HG03196 (cell line): ENCODE measurements around the gene NNT.
"Not testable (repeated sequence)": the region's sequence is repeated elsewhere in the genome, so short reads cannot be mapped to it uniquely, and the experiment has no call there.

Source experiments
- ATAC-seq: cut with Tn5 transposase; IDR thresholded peaks from one replicate; pipeline ENCODE4 v1.9.1; 2021; ENCODE audit not compliant: unreplicated experiment

Gene NNT

GRCh38 chr5:43702293-43702692, 99.3 kb downstream of the NNT start:
- no peak for ATAC-seq

- ATAC-seq: no peak
These were observed 99.8 kb downstream of the NNT start for GRCh38 chr5:43702815-43703214.

- ATAC-seq: no peak
These were observed 101.3 kb downstream of the NNT start for GRCh38 chr5:43704243-43704642.

GRCh38 chr5:43706576-43706975, 103.6 kb downstream of the NNT start:
- ATAC-seq: not testable (repeated sequence)

DNA sequence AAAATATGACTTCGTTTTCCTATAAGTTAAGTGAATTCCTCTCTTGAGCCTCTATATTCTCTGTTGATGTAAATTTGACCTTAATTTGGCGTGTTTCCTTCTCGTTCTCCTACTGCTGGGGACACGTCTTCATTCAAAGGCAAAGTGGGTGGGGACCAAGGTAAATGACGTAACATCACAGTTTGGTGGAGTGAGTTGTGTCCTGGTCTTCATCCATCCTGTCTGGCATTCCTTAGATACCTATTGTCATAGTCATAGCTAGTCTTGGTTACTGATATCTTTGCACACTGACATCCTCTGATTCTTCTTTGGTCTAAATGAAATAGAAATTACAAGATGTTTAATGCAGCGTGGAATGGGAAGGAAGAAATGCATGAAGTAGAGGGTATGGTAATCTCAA, 108.5 kb downstream of the NNT start:
- ATAC-seq: no peak

GRCh38 chr5:43712081-43712480, 109.1 kb downstream of the NNT start:
- no peak for ATAC-seq

DNA sequence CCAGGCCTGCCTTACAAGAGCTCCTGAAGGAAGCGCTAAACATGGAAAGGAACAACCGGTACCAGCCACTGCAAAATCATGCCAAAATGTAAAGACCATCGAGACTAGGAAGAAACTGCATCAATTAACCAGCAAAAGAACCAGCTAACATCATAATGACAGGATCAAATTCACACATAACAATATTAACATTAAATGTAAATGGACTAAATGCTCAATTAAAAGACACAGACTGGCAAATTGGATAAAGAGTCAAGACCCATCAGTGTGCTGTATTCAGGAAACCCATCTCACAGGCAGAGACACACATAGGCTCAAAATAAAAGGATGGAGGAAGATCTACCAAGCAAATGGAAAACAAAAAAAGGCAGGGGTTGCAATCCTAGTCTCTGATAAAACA, 116.8 kb downstream of the NNT start:
- ATAC-seq: not testable (repeated sequence)

DNA sequence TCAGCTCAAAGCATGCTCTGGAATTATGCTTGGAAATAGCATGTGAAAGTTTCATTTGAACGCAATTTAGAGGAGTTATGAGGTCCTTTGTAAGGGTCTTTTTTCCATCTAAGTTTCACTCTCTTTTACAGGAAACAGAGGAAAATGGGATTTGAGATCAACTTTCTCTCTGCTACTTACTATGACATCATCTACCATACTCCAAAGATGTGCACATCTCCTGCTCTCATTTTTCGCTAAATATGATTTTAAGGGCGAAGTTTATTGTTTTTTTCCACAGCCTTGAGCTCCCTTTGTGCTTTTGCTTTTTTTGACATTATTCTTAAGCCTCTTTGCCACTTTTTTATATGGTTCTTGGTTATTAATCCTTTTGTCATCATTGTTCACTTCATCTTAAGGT, 125.6 kb downstream of the NNT start:
- no peak for ATAC-seq

DNA sequence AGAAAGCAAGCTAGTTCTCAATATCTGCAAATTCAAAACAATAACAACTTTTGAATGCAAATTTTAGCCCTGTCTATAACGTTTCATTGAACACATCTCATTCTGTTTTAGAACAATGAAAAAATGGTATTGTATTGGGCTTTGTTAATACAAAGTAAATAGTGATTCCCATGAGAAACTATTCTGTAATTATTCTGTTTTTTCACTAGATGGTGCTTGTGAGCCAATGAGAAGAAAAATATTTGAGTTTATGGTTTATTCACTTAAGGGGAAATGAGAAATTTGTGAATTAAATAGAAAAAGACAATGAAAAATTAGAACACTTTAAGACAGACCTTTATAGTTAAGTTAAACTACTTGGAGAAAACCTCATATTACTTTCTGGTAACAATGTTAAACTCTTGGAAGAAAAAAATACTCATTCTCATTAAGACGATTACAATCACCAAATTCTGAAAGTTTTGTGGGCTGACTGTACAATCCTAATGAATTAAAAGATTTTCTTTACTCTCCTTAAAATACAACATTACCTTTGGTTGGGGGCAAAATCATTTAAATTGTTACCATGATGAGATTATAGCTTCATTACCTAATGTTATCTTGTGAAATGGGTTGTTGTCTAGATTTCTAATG, 127.0 kb downstream of the NNT start:
- ATAC-seq: no peak

GRCh38 chr5:43730832-43731342, 127.9 kb downstream of the NNT start:
- ATAC-seq: no peak

GRCh38 chr5:43731573-43731972, 128.6 kb downstream of the NNT start:
- ATAC-seq: no peak

DNA sequence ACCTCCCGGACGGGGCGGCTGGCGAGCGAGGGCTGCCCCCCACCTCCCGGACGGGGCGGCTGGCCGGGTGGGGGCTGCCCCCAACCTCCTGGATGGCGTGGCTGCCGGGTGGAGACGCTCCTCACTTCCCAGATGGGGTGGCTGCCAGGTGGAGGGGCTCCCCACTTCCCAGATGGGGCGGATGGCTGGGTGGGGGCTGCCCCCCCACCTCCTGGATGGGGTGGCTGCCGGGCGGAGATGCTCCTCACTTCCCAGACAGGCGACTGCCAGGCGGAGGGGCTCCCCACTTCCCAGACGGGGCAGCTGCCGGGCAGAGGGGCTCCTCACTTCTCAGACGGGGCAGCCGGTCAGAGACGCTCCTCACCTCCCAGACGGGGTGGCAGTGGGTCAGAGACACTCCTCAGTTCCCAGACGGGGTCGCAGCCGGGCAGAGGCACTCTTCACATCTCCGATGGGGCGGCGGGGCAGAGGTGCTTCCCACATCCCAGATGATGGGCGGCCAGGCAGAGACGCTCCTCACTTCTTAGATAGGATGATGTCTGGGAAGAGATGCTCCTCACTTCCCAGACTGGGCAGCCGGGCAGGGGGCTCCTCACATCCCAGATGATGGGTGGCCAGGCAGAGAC, 143.1 kb downstream of the NNT start:
- ATAC-seq: not testable (repeated sequence)

- ATAC-seq: no peak
These were observed 147.8 kb downstream of the NNT start for GRCh38 chr5:43750809-43751208.

GRCh38 chr5:43753069-43753468, 150.1 kb downstream of the NNT start:
- ATAC-seq: no peak
